H1 (cell line): ENCODE data around the gene TMA7B.

Experiments used
- ZNF274 ChIP-seq: IDR thresholded peaks from 2 replicates; pipeline ENCODE4 v1.7.0; 2012; ENCODE audit warnings: low read length, borderline replicate concordance; ENCODE audit errors: extremely low read depth
- TF ChIP-seq, protein P1 (sequence below): IDR thresholded peaks from 2 replicates; pipeline ENCODE4 v1.6.1; 2012; ENCODE audit warnings: inconsistent platforms

DNA sequence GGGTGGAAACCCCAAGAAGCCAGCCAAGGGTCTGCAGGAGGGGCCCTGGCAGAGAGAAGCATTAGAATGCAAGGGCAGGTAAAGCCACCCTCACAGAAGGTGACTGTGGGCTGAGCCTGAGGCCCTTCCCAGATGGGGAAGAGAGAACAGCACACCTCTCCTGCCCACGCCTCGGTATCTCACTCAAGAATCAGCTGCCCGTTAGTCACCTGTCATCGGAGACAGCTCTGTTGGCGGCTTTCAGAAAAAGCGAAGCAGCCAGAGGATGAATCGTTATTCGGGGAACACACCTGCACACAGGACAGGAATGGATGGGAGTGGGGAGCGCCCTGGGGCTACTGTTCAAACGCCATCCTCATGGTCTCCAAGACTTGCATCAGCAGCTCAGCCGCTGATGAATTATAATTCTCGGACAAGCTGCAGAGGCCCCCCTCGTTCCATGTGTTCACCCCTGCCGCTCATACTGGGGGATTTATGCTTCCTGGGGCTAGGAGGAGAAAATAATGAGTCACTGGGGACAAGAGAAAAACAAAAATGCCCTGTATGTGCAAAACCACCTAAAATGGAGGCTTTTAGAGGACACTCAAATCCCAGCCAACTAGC is 21.6 kb upstream of the TMA7B start:
- TF ChIP-seq ZNF274, result no peak
- TF ChIP-seq, protein P1, sequence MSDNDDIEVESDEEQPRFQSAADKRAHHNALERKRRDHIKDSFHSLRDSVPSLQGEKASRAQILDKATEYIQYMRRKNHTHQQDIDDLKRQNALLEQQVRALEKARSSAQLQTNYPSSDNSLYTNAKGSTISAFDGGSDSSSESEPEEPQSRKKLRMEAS, result no peak
